MM.1S (cell line): Measurements from ENCODE around the gene RASSF7.

Source experiments
- EZH2 ChIP-seq: fragments of 300-600 bp; sonication (generic); optimal IDR thresholded peaks from 2 replicates; pipeline ENCODE3; 2017; ENCODE audit warnings: low read depth, mild to moderate bottlenecking, antibody characterized with exemption, low read length, mixed read lengths
- EZH2phosphoT487 ChIP-seq: fragments of 300-600 bp; sonication (generic); IDR thresholded peaks from 2 replicates; pipeline ENCODE4 v1.6.1; 2018; ENCODE audit warnings: antibody characterized with exemption, low read length
- TF ChIP-seq, protein P1 (sequence below): fragments of 300-600 bp; sonication (generic); IDR thresholded peaks from 2 replicates; pipeline ENCODE4 v1.5.1; 2016; ENCODE audit warnings: antibody characterized with exemption, low read length, mixed read lengths

DNA sequence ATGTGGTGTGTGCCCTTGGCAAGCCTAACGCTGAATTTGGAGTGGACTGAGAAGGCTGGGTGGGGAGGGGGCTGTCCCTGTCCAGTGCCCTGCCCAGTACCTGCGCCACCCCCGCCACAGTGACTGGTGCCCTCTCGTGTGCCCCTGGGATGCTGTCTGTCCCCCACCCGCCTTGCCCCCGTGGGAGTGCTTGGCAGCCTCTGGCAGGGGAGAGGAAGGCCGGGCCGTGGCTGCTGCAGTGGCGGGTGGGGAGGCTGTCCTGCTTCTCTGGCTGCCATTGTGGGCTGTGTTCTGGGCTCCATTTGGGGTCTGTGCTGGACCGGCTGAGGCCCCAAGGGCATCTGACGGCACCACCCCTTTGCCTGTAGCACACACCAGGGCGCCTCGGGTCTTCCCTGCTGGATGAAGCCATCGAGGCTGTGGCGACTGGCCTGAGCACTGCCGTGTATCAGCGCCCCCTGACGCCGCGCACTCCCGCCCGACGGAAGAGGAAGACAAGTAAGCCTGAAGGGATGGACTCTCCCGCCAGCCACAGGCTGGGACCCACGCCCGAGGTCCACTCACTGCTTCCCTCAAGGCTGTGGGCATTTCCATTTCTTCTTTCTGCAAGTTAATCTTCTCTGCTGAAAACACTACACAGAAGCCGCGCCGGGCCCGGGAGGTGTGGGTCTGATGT lies 37.4 kb downstream of the RASSF7 start:
- TF ChIP-seq, protein P1, sequence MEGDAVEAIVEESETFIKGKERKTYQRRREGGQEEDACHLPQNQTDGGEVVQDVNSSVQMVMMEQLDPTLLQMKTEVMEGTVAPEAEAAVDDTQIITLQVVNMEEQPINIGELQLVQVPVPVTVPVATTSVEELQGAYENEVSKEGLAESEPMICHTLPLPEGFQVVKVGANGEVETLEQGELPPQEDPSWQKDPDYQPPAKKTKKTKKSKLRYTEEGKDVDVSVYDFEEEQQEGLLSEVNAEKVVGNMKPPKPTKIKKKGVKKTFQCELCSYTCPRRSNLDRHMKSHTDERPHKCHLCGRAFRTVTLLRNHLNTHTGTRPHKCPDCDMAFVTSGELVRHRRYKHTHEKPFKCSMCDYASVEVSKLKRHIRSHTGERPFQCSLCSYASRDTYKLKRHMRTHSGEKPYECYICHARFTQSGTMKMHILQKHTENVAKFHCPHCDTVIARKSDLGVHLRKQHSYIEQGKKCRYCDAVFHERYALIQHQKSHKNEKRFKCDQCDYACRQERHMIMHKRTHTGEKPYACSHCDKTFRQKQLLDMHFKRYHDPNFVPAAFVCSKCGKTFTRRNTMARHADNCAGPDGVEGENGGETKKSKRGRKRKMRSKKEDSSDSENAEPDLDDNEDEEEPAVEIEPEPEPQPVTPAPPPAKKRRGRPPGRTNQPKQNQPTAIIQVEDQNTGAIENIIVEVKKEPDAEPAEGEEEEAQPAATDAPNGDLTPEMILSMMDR = no peak
- TF ChIP-seq EZH2phosphoT487 (no peak), EZH2 (no peak)
